Panc1 (cell line): ENCODE results near the gene GAS7.

ENCODE experiments used
- CTCF ChIP-seq: fragments of 450-650 bp; IDR thresholded peaks from 2 replicates; pipeline ENCODE4 v1.5.1; 2017; ENCODE audit warnings: mild to moderate bottlenecking
- POLR2AphosphoS5 ChIP-seq: IDR thresholded peaks from 2 replicates; pipeline ENCODE4 v1.6.1; 2012; ENCODE audit warnings: mild to moderate bottlenecking, low read depth, low read length, moderate library complexity
- SIN3A ChIP-seq: IDR thresholded peaks from 2 replicates; pipeline ENCODE4 v1.6.1; 2012; ENCODE audit warnings: low read depth, mild to moderate bottlenecking, low read length, moderate library complexity, borderline replicate concordance; ENCODE audit not compliant: insufficient read depth

GRCh38 chr17:9932491-9932890, 265.9 kb downstream of the GAS7 start:
- TF ChIP-seq CTCF (no peak), SIN3A (no peak), POLR2AphosphoS5 (no peak)
